Measurements from ENCODE around the gene RSF1. TPM values are rescaled to one million over a fixed set of nuclear protein-coding genes. Genes with fewer than 3 reads are reported as not detected.

Gene RSF1
- total RNA-seq, 4 donors from 2014 or later = 26.5 to 121 (median 82.3) TPM

DNA sequence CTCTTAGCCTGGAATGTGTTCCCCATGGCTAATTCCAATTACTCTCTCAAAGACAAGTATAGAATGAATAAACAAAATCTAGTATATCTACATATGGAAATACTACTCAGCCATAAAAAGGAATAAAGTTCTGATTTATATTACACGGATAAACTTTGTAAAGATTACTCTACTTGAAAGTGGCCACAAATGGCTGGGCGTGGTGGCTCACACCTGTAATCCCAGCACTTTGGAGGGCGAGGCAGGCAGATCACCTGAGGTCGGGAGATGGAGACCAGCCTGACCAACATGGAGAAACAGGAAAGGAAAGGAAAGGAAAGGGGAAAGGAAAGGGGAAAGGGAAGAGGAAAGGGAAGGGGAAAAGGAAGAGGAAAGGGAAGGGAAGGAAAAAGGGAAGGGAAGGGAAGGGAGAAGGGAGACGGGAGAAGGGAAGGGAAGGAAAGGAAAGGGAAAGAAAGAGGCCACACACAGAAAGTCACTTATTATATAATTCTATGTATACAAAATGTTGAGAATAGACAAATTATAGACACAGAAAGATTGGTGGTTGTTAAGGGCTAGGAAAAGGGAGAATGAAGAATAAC lies 92.2 kb downstream of the RSF1 start:
- intact Hi-C loops (cut with DNase I; ENCODE audit: low total_unique reads) = no loop called here
- peaks cover 0 to 4% of the 10 kb centered on the region in 2 donors for H3K9me3 ChIP-seq
- no peak overlapping the region for H3K4me3 ChIP-seq
- H3K4me1 ChIP-seq = no peaks in the 10 kb centered on the region
- TF ChIP-seq CTCF (IDR thresholded peaks at IDR 0.05) (no peak), POLR2A (IDR thresholded peaks at IDR 0.05) (no peak)
- H3K36me3 ChIP-seq = no peaks in the 10 kb centered on the region
- DNase-seq = no peak
- H3K27ac ChIP-seq = no peak overlapping the region
- no peaks in the 10 kb centered on the region for H3K27me3 ChIP-seq

DNA sequence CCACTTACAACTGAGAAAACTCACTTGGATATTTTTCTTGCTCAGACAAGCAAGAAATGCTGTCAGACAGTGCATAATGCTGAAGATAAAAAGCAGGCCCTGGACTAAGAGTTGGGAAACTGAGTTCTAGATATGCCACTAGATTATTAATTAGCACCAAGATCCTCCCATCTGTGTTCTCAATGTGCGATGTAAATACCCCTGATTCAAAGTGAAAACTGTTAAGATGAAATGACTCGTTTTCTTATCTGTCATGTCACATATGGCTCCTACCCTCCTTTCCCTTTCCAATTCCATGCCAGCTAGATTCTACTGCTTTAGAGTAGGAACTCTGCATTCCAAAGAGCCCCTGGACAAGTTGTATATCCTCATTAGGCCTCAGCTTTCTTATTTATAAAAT lies 94.0 kb downstream of the RSF1 start:
- H3K36me3 ChIP-seq = no peaks in the 10 kb centered on the region
- TF ChIP-seq CTCF (IDR thresholded peaks at IDR 0.05) (no peak), POLR2A (IDR thresholded peaks at IDR 0.05) (no peak)

GRCh38 chr11:77725433-77725832 lies 95.1 kb downstream of the RSF1 start:
- intact Hi-C loops (cut with DNase I; ENCODE audit: low total_unique reads) = no loop called here
- Histone ChIP-seq H3K36me3 (no peaks in the 10 kb centered on the region), H3K4me3 (no peak overlapping the region), H3K4me1 (no peaks in the 10 kb centered on the region), H3K27me3 (no peaks in the 10 kb centered on the region), H3K9me3 (no peaks in the 10 kb centered on the region), H3K27ac (no peak overlapping the region)
- TF ChIP-seq CTCF (IDR thresholded peaks at IDR 0.05) = no peak
- TF ChIP-seq POLR2A (IDR thresholded peaks at IDR 0.05) = no peak
- DNase-seq = no peak

More for the DNA sequence above, 94.0 kb downstream of the RSF1 start:
- no peaks in the 10 kb centered on the region for H3K4me1 ChIP-seq
- intact Hi-C loops (cut with DNase I; ENCODE audit: low total_unique reads) = no loop called here
- no peak for DNase-seq
- no peak overlapping the region for H3K4me3 ChIP-seq
- peaks cover 0 to 3% of the 10 kb centered on the region in 2 donors for H3K9me3 ChIP-seq
- no peak overlapping the region for H3K27ac ChIP-seq
- H3K27me3 ChIP-seq = no peaks in the 10 kb centered on the region

GRCh38 chr11:77724636-77725035 lies 95.9 kb downstream of the RSF1 start:
- intact Hi-C loops (cut with DNase I; ENCODE audit: low total_unique reads) = no loop called here
- TF ChIP-seq POLR2A (IDR thresholded peaks at IDR 0.05) (no peak), CTCF (IDR thresholded peaks at IDR 0.05) (no peak)
- Histone ChIP-seq H3K4me3 (no peak overlapping the region), H3K36me3 (no peaks in the 10 kb centered on the region), H3K4me1 (no peaks in the 10 kb centered on the region), H3K9me3 (no peaks in the 10 kb centered on the region), H3K27ac (no peak overlapping the region), H3K27me3 (no peaks in the 10 kb centered on the region)
- no peak for DNase-seq

- no peaks in the 10 kb centered on the region for H3K36me3 ChIP-seq
- no peaks in the 10 kb centered on the region for H3K4me1 ChIP-seq
- no peak overlapping the region for H3K4me3 ChIP-seq
- no peaks in the 10 kb centered on the region for H3K27me3 ChIP-seq
- no peak overlapping the region for H3K27ac ChIP-seq
- intact Hi-C loops (cut with DNase I; ENCODE audit: low total_unique reads) = no loop called here
- no peak for DNase-seq
- no peaks in the 10 kb centered on the region for H3K9me3 ChIP-seq
- TF ChIP-seq CTCF (IDR thresholded peaks at IDR 0.05) = no peak
- TF ChIP-seq POLR2A (IDR thresholded peaks at IDR 0.05) = no peak
Observed at GRCh38 chr11:77723024-77723423, 97.5 kb downstream of the RSF1 start.

Measured in uterus (tissue), 4 donors.